NCI-H69 (cell line): Measurements from ENCODE around the gene PLB1.

Experiments used
- DNase-seq: peaks from one replicate; lab custom pipeline; 2025; lab: John Stamatoyannopoulos, UW

PLB1 gene

DNA sequence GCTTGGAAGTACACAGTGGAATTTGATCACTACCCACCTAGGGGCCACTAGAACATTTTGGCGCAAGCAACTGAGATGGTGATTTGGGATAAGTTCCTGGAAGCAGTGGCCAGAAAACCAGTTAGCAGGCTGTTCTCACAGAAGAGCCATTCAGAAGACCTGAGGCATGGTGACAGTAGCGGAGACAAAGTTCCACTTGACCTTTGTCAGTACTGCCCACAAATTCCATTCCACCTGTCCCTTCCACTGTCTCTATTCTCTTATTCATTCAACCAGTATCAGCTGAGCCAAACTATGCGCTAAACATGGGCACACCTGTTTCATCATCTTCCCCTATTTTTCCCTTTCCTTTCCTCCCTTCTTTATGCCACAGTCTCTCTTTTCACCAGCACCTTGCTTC lies 196.6 kb downstream of the PLB1 start:
- DNase-seq, result no peak

DNA sequence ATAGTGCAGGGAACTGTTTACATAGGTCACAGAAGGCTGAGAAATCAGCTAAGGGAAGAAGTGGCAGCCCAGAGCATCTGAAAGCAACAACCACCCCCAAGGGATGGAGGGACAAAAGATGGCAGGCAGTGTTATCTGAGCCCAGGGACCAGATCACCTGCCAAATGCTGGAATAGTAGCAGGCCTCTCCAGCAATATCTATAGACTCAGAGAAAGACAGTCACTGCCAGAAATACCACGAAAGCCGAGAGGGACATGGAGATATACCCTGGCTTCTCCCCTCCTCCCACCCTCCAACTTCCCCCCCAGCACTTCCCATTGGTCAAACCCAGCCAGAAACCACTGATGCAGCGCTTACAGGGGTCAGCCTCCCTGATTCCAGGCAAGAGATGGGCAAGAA lies 197.4 kb downstream of the PLB1 start:
- DNase-seq, result no peak
